Measurements from ENCODE around the gene RGS17.
"Not testable (repeated sequence)": the region's sequence is repeated elsewhere in the genome, so short reads cannot be mapped to it uniquely, and the experiment has no call there.

RGS17 gene

GRCh38 chr6:152981219-152981618 lies 149.9 kb downstream of the RGS17 start:
- in situ Hi-C loops (cut with HindIII; ENCODE audit: low pct_ligation_motif_present, low pct_unique_long_range_greater_than_20kb, low sequenced_read_pairs), result no loop called here
- no peak for DNase-seq

GRCh38 chr6:152980656-152981055 lies 150.4 kb downstream of the RGS17 start:
- DNase-seq, result no peak
- in situ Hi-C loops (cut with HindIII; ENCODE audit: low pct_ligation_motif_present, low pct_unique_long_range_greater_than_20kb, low sequenced_read_pairs), result no loop called here

GRCh38 chr6:152979116-152979515 lies 152.0 kb downstream of the RGS17 start:
- in situ Hi-C loops (cut with HindIII; ENCODE audit: low pct_ligation_motif_present, low pct_unique_long_range_greater_than_20kb, low sequenced_read_pairs), result no loop called here

GRCh38 chr6:152978058-152978457 lies 153.0 kb downstream of the RGS17 start:
- DNase-seq, result no peak
- in situ Hi-C loops (cut with HindIII; ENCODE audit: low pct_ligation_motif_present, low pct_unique_long_range_greater_than_20kb, low sequenced_read_pairs), result no loop called here

More at GRCh38 chr6:152979116-152979515, 152.0 kb downstream of the RGS17 start:
- no peak for DNase-seq

- DNase-seq, result no peak
- in situ Hi-C loops (cut with HindIII; ENCODE audit: low pct_ligation_motif_present, low pct_unique_long_range_greater_than_20kb, low sequenced_read_pairs), result no loop called here
Measured at GRCh38 chr6:152977556-152977955, 153.5 kb downstream of the RGS17 start.

GRCh38 chr6:152976749-152977148 lies 154.3 kb downstream of the RGS17 start:
- DNase-seq, result no peak
- in situ Hi-C loops (cut with HindIII; ENCODE audit: low pct_ligation_motif_present, low pct_unique_long_range_greater_than_20kb, low sequenced_read_pairs), result no loop called here

GRCh38 chr6:152975204-152975915 lies 155.7 kb downstream of the RGS17 start:
- no peak for DNase-seq
- in situ Hi-C loops (cut with HindIII; ENCODE audit: low pct_ligation_motif_present, low pct_unique_long_range_greater_than_20kb, low sequenced_read_pairs), result no loop called here

GRCh38 chr6:152973916-152974315 lies 157.2 kb downstream of the RGS17 start:
- no peak for DNase-seq
- in situ Hi-C loops (cut with HindIII; ENCODE audit: low pct_ligation_motif_present, low pct_unique_long_range_greater_than_20kb, low sequenced_read_pairs), result no loop called here

GRCh38 chr6:152969688-152970418 lies 161.2 kb downstream of the RGS17 start:
- in situ Hi-C loops (cut with HindIII; ENCODE audit: low pct_ligation_motif_present, low pct_unique_long_range_greater_than_20kb, low sequenced_read_pairs), result no loop called here

GRCh38 chr6:152966168-152966894 lies 164.8 kb downstream of the RGS17 start:
- DNase-seq; in situ Hi-C loops (cut with HindIII; ENCODE audit: low pct_ligation_motif_present, low pct_unique_long_range_greater_than_20kb, low sequenced_read_pairs): not testable (repeated sequence)

More at GRCh38 chr6:152969688-152970418, 161.2 kb downstream of the RGS17 start:
- DNase-seq, result no peak

GRCh38 chr6:152959333-152959732 lies 171.7 kb downstream of the RGS17 start:
- in situ Hi-C loops (cut with HindIII; ENCODE audit: low pct_ligation_motif_present, low pct_unique_long_range_greater_than_20kb, low sequenced_read_pairs), result no loop called here
- DNase-seq, result no peak

GRCh38 chr6:152957796-152958195 lies 173.3 kb downstream of the RGS17 start:
- DNase-seq, result no peak
- in situ Hi-C loops (cut with HindIII; ENCODE audit: low pct_ligation_motif_present, low pct_unique_long_range_greater_than_20kb, low sequenced_read_pairs), result no loop called here

Data from ACHN (cell line).